GM21381 (cell line): ENCODE data around the gene INTS6L.
"Not testable (repeated sequence)": the region's sequence is repeated elsewhere in the genome, so short reads cannot be mapped to it uniquely, and the experiment has no call there.

Source experiments
- ATAC-seq: cut with Tn5 transposase; IDR thresholded peaks from one replicate; pipeline ENCODE4 v1.9.1; 2021; ENCODE audit warnings: mild to moderate bottlenecking, moderate library complexity; ENCODE audit not compliant: unreplicated experiment

Gene INTS6L

DNA sequence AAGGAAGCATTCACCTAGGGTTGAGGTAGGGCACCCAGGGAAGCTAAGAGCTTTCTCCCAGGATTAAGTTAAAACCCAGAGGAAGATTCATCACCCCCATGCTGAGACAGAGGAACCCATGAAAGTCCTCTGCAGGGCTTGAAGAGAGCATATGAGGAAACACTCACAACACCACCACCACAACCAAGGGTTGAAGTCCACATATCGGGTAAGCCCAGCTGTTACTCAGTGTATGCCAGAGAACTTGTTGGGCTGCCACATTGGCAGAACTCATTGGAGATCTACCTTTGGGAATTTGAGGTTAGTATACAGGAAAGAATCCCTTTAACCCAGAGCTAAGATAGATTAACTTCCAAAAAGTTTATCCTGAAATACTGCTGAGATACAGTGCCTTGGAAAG lies 75.1 kb downstream of the INTS6L start:
- no peak for ATAC-seq

DNA sequence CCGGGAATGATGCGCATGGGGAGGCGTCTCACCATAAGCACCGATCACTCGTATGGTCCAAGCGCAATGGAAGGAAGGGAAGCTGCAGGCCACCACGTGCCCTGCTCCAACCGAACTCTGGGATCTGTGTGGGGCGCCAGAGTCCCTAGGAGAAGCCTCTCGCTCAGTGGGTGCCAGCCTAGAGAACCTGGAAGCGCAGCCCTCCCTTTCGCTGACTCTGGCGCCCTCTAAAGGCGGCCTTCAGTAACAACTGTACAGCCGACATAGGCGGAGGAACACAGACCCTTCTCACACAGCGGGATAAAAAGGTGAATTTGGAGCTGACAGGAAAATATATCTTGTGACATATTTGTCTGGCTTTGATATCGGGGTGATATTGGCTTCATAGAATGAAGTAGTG lies 76.0 kb downstream of the INTS6L start:
- ATAC-seq: no peak

DNA sequence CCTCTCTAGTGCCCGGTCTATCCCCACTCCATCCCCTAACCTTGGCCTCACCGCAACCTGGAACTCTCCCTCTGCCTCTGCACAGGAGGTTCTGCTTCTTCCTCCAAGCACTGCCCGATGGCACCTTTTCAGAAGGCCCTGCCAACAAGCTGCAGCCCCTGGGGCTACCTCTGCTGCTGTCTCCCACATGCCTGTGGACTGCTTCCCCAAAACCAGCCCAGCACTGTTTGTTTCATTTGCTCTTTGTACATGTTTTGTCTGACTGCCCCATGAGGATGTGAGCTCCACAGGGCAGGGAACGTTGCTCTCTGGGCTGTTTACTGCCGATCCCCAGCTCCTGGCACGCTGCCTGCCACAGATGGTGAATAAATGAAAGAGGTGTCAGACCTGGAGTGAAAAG lies 85.4 kb downstream of the INTS6L start:
- no peak for ATAC-seq

DNA sequence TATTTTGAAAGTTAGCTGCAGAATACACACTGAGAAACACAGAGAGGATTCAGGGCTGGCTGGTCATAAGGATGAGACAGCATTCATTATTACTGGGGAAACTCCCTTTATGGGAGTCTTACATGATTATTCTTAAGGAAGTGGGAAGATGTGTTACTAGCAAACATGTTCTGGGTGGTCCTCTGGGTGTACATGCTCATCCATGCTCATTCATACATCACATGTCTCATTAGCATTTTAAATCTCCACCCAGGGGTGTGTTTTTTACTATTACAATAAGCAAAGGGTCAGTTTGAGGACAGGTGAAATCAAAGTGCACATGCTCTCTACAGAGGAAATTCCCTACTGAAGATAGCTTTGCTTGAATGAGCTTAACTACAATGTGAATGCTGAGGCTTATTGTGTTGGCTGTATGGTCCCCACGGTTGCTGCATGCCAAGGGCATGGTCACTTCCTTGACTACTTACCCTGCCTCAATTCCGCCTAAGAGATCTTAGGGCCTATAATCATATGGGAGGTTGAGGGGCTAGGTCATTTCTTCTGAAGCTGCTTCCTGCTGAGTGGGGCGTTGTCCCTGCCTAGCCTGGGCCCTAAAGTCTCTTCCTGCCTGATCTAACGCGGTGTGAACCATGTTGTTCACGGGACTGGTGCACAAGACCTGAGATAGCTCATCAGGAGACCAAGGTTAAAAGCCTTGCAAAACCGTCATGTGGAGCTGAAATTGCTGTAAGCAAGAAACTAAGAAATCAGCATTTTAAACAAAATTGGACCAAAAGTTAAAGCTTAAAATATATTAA lies 104.1 kb downstream of the INTS6L start:
- ATAC-seq: not testable (repeated sequence)

DNA sequence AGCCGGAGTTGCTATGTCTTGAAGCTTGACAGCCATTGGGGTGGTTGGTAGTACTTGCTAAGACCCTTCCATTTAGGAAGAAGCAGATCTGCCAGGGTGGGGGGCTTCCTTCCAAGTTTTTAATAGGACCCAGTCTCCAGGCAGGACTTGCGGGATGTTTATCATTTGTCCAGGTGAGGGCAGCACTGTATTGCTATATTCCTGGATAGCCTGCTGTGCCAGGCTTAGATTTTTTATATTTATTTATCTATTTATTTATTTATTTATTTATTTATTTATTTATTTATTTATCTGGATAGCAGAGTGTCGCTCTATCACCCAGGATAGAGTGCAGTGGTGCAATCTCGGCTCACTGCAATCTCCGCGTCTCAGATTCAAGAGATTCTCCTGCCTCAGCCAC lies 105.5 kb downstream of the INTS6L start:
- ATAC-seq: no peak

DNA sequence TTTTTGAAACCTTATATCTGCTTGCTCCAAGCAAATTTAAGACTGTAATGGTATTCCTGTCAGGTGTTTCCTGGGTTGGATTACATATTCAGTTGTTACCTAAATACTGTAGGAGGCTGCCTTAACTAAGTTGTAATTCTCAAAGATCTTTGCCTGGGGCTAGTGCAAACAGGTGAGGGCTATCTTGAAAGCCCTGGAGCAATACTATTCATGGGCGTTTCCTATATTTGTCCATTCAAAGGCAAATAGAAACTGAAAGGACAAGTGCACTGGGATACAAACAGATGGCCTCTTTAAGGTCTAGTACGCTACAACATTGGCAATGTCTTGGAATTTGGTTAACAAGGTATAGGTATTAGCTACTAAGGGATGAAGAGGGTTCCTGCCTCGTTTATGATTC lies 108.9 kb downstream of the INTS6L start:
- no peak for ATAC-seq
